Activated T-cell treated with anti-CD3 and anti-CD28 coated beads, Interleukin-2, amount 50 U/mL, for 1 hour (primary cell): ENCODE results near the gene SPATS1.

Source experiments
- DNase-seq: peaks from one replicate; pipeline ENCODE4 v3.0.0-alpha.2; 2020

SPATS1 gene

GRCh38 chr6:44390158-44390683, 47.8 kb downstream of the SPATS1 start:
- no peak for DNase-seq
